ENCODE data around the gene GRIA1. TPM values are rescaled to one million over a fixed set of nuclear protein-coding genes. Genes with fewer than 3 reads are reported as not detected.
"Not testable (repeated sequence)": the region's sequence is repeated elsewhere in the genome, so short reads cannot be mapped to it uniquely, and the experiment has no call there.

Gene GRIA1
- polyA plus RNA-seq, 4 donors, result 0.03 to 0.04 TPM; not detected in 2

DNA sequence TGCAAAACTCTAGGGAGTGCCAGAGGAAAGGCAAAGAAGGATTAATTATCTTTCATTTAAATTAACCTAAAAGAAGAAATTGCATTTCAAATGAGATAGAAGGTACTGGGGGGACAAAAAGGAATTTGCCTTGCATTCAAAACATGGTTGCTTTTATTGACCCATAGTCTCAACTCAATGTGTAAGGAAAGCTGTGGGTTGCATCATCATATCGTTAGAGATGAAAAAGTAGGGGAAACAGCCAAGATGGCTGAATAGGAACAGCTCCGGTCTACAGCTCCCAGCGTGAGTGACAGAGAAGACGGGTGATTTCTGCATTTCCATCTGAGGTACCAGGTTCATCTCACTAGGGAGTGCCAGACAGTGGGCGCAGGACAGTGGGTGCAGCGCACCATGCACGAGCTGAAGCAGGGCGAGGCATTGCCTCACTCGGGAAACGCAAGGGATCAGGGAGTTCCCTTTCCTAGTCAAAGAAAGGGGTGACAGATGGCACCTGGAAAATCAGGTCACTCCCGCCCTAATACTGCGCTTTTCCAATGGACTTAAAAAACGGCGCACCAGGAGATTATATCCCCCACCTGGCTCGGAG, 232.6 kb downstream of the GRIA1 start:
- 81 to 88% (median 83%) methylated on average over 8 to 15 of the region's 15 CpGs for WGBS, 3 donors
- not testable (repeated sequence) for H3K9me3 ChIP-seq (ENCODE audit: control insufficient read depth in 2 of 2, insufficient read depth in 1 of 2, low read depth in 1 of 2, low read length in 1 of 2); DNase-seq; H3K4me1 ChIP-seq (ENCODE audit: control insufficient read depth in 3 of 3, insufficient read depth in 2 of 3, low read depth in 1 of 3, low read length in 2 of 3); H3K27ac ChIP-seq (ENCODE audit: low read depth in 1 of 3, low read length in 2 of 3); H3K4me3 ChIP-seq (ENCODE audit: low read depth in 1 of 3, low read length in 3 of 3); H3K36me3 ChIP-seq (ENCODE audit: control insufficient read depth in 3 of 3, insufficient read depth in 2 of 3, low read depth in 1 of 3, low read length in 3 of 3); FAIRE-seq; H3K27me3 ChIP-seq (ENCODE audit: control insufficient read depth in 3 of 3, insufficient read depth in 3 of 3, low read length in 3 of 3)

DNA sequence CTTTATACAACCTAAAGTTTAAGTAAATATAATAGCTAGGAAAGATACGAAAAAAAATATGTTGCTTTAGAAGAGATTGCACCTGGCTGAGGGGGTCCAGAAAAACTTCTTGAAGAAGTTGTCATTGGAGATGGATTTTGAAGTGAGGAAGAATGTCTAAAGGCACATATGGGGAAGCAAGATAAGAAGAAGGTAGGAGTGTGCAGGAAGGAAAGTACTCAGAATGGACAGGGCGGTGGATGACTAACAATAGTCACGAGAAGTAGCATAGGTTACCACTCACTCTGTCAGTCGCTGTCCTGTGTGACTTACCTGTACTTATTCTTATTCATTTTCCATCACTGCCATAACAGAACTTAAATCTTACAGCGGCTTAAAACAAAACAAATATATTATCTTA, 251.6 kb downstream of the GRIA1 start:
- no peaks in the 10 kb centered on the region for H3K27me3 ChIP-seq (ENCODE audit: control insufficient read depth in 3 of 3, insufficient read depth in 3 of 3, low read length in 3 of 3)
- DNase-seq, result no peak
- no peak overlapping the region for H3K4me3 ChIP-seq (ENCODE audit: low read depth in 1 of 3, low read length in 3 of 3)
- no peak for FAIRE-seq
- 63 to 66% (median 65%) methylated on average over 5 of the region's 5 CpGs for WGBS, 3 donors
- no peaks in the 10 kb centered on the region for H3K9me3 ChIP-seq (ENCODE audit: control insufficient read depth in 2 of 2, insufficient read depth in 1 of 2, low read depth in 1 of 2, low read length in 1 of 2)
- no peak overlapping the region for H3K27ac ChIP-seq (ENCODE audit: low read depth in 1 of 3, low read length in 2 of 3)
- no peaks in the 10 kb centered on the region for H3K4me1 ChIP-seq (ENCODE audit: control insufficient read depth in 3 of 3, insufficient read depth in 2 of 3, low read depth in 1 of 3, low read length in 2 of 3)
- no peaks in the 10 kb centered on the region for H3K36me3 ChIP-seq (ENCODE audit: control insufficient read depth in 3 of 3, insufficient read depth in 2 of 3, low read depth in 1 of 3, low read length in 3 of 3)

GRCh38 chr5:153744751-153745150, 254.3 kb downstream of the GRIA1 start:
- no peaks in the 10 kb centered on the region for H3K36me3 ChIP-seq (ENCODE audit: control insufficient read depth in 3 of 3, insufficient read depth in 2 of 3, low read depth in 1 of 3, low read length in 3 of 3)
- H3K9me3 ChIP-seq (ENCODE audit: control insufficient read depth in 2 of 2, insufficient read depth in 1 of 2, low read depth in 1 of 2, low read length in 1 of 2), result no peaks in the 10 kb centered on the region
- no peak for DNase-seq
- H3K4me1 ChIP-seq (ENCODE audit: control insufficient read depth in 3 of 3, insufficient read depth in 2 of 3, low read depth in 1 of 3, low read length in 2 of 3), result no peaks in the 10 kb centered on the region
- no peak for FAIRE-seq
- no peaks in the 10 kb centered on the region for H3K27me3 ChIP-seq (ENCODE audit: control insufficient read depth in 3 of 3, insufficient read depth in 3 of 3, low read length in 3 of 3)
- H3K4me3 ChIP-seq (ENCODE audit: low read depth in 1 of 3, low read length in 3 of 3), result no peak overlapping the region
- WGBS, 3 donors, result 64 to 91% (median 84%) methylated on average over 2 of the region's 2 CpGs
- H3K27ac ChIP-seq (ENCODE audit: low read depth in 1 of 3, low read length in 2 of 3), result no peak overlapping the region

DNA sequence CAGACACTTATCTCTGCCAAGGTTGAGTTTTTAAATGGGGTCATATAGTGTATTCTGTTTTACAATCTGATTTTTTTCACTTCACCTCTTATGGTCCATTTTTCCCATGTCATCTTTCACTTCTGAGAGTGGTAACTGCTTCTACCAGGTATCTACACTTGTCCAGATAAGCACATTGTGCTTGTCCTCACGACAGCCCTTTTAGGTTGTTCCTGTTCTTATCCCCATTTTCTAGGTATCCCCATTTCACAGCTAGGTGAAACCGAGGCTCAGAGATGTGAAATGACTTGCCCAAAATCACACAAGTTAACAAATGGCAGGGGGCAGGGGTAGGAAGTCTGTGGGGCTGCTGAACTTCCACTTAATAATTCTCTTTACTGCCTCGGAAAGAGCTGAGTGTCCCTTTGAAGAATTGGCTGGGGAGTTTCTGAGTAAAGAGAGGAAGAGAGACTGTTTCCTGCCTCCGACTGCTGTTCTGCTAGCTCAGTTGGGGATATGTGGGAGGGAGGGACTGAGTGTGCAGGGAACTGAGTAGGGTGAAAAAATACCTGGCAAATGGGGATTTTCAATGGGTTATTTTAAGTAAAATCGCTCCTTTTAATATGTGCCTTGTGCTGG, 255.4 kb downstream of the GRIA1 start:
- WGBS, 3 donors, result 44 to 58% (median 48%) methylated on average over 5 of the region's 5 CpGs
- no peaks in the 10 kb centered on the region for H3K36me3 ChIP-seq (ENCODE audit: control insufficient read depth in 3 of 3, insufficient read depth in 2 of 3, low read depth in 1 of 3, low read length in 3 of 3)
- FAIRE-seq (no peak), DNase-seq (no peak)
- H3K4me3 ChIP-seq (ENCODE audit: low read depth in 1 of 3, low read length in 3 of 3), result no peak overlapping the region
- H3K27ac ChIP-seq (ENCODE audit: low read depth in 1 of 3, low read length in 2 of 3), result no peak overlapping the region
- H3K27me3 ChIP-seq (ENCODE audit: control insufficient read depth in 3 of 3, insufficient read depth in 3 of 3, low read length in 3 of 3), result no peaks in the 10 kb centered on the region
- no peaks in the 10 kb centered on the region for H3K9me3 ChIP-seq (ENCODE audit: control insufficient read depth in 2 of 2, insufficient read depth in 1 of 2, low read depth in 1 of 2, low read length in 1 of 2)
- H3K4me1 ChIP-seq (ENCODE audit: control insufficient read depth in 3 of 3, insufficient read depth in 2 of 3, low read depth in 1 of 3, low read length in 2 of 3), result no peaks in the 10 kb centered on the region

DNA sequence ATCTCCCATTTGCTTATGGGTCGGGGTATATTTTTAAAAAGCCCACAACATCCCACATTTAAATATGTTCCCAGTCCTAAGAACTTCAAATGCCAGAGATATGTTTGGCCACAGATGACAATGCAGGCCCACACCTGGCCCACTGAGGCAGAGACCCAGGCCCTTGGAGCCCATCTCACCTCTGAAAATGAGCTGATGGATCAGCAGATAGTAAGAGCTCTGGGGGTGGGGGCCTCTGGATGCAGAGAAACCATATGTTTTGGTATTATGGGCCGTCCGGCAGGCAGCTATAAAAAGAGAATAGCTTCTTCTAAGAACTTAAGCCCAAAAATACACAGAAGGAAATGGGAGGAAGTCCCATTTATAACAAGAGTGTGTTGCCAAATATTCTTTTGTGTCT, 256.0 kb downstream of the GRIA1 start:
- no peak overlapping the region for H3K4me3 ChIP-seq (ENCODE audit: low read depth in 1 of 3, low read length in 3 of 3)
- 49 to 70% (median 64%) methylated on average over 3 of the region's 3 CpGs for WGBS, 3 donors

GRCh38 chr5:153748823-153749222, 258.4 kb downstream of the GRIA1 start:
- H3K9me3 ChIP-seq (ENCODE audit: control insufficient read depth in 2 of 2, insufficient read depth in 1 of 2, low read depth in 1 of 2, low read length in 1 of 2), result no peaks in the 10 kb centered on the region
- DNase-seq, result no peak
- no peaks in the 10 kb centered on the region for H3K4me1 ChIP-seq (ENCODE audit: control insufficient read depth in 3 of 3, insufficient read depth in 2 of 3, low read depth in 1 of 3, low read length in 2 of 3)
- FAIRE-seq, result no peak
- no peak overlapping the region for H3K4me3 ChIP-seq (ENCODE audit: low read depth in 1 of 3, low read length in 3 of 3)
- 74 to 95% (median 89%) methylated on average over 2 of the region's 2 CpGs for WGBS, 3 donors
- H3K36me3 ChIP-seq (ENCODE audit: control insufficient read depth in 3 of 3, insufficient read depth in 2 of 3, low read depth in 1 of 3, low read length in 3 of 3), result no peaks in the 10 kb centered on the region
- H3K27me3 ChIP-seq (ENCODE audit: control insufficient read depth in 3 of 3, insufficient read depth in 3 of 3, low read length in 3 of 3), result no peaks in the 10 kb centered on the region
- H3K27ac ChIP-seq (ENCODE audit: low read depth in 1 of 3, low read length in 2 of 3), result no peak overlapping the region

More for the DNA sequence above, 256.0 kb downstream of the GRIA1 start:
- FAIRE-seq (no peak), DNase-seq (no peak)
- no peaks in the 10 kb centered on the region for H3K27me3 ChIP-seq (ENCODE audit: control insufficient read depth in 3 of 3, insufficient read depth in 3 of 3, low read length in 3 of 3)
- H3K9me3 ChIP-seq (ENCODE audit: control insufficient read depth in 2 of 2, insufficient read depth in 1 of 2, low read depth in 1 of 2, low read length in 1 of 2), result no peaks in the 10 kb centered on the region
- no peak overlapping the region for H3K27ac ChIP-seq (ENCODE audit: low read depth in 1 of 3, low read length in 2 of 3)
- H3K36me3 ChIP-seq (ENCODE audit: control insufficient read depth in 3 of 3, insufficient read depth in 2 of 3, low read depth in 1 of 3, low read length in 3 of 3), result no peaks in the 10 kb centered on the region
- H3K4me1 ChIP-seq (ENCODE audit: control insufficient read depth in 3 of 3, insufficient read depth in 2 of 3, low read depth in 1 of 3, low read length in 2 of 3), result no peaks in the 10 kb centered on the region

- FAIRE-seq (no peak), DNase-seq (no peak)
- Histone ChIP-seq H3K27me3 (ENCODE audit: control insufficient read depth in 3 of 3, insufficient read depth in 3 of 3, low read length in 3 of 3) (no peaks in the 10 kb centered on the region), H3K4me3 (ENCODE audit: low read depth in 1 of 3, low read length in 3 of 3) (no peak overlapping the region), H3K27ac (ENCODE audit: low read depth in 1 of 3, low read length in 2 of 3) (no peak overlapping the region), H3K36me3 (ENCODE audit: control insufficient read depth in 3 of 3, insufficient read depth in 2 of 3, low read depth in 1 of 3, low read length in 3 of 3) (no peaks in the 10 kb centered on the region), H3K9me3 (ENCODE audit: control insufficient read depth in 2 of 2, insufficient read depth in 1 of 2, low read depth in 1 of 2, low read length in 1 of 2) (no peaks in the 10 kb centered on the region), H3K4me1 (ENCODE audit: control insufficient read depth in 3 of 3, insufficient read depth in 2 of 3, low read depth in 1 of 3, low read length in 2 of 3) (no peaks in the 10 kb centered on the region)
- 39 to 57% (median 52%) methylated on average over 4 of the region's 4 CpGs for WGBS, 3 donors
These were observed 259.5 kb downstream of the GRIA1 start for GRCh38 chr5:153749960-153750359.

DNA sequence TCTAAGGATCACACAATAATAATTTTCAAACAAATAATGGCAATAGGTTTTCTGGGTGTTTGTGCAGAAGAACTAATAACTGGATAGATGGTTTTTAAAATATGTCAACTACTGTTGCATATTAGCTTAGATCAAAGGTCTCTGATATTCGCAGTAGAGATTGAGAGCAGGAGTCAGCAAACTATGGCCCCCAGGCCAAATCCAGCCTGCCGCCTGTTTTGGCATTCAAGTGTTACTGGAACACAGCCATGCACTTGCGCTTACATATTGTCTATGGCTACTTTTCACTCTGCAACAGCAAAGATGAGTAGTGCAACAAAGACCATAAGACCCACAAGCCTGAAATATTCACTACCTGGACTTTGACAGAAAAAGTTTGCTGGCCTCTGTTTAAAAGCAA, 260.8 kb downstream of the GRIA1 start:
- DNase-seq (no peak), FAIRE-seq (no peak)
- 71 to 79% (median 76%) methylated on average over 3 of the region's 3 CpGs for WGBS, 3 donors

DNA sequence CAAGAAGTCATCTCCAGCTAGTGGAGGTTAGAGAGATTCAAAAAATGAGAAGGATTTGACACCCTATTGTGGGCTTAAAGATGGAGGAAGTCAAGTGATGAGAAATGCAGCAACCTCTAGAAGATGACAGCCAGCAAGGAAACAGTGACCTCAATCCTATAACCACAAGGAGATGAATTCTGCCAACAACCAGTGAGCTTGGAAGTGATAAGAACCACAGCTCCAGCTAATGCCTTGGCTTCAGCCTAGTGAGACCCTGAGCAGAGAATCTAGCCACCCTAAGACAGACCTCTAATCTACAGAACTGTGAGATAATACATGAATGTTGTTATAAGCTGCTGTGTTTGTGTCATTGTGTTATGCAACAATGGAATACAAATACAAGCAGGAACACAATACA, 262.4 kb downstream of the GRIA1 start:
- Histone ChIP-seq H3K27me3 (ENCODE audit: control insufficient read depth in 3 of 3, insufficient read depth in 3 of 3, low read length in 3 of 3) (no peaks in the 10 kb centered on the region), H3K4me1 (ENCODE audit: control insufficient read depth in 3 of 3, insufficient read depth in 2 of 3, low read depth in 1 of 3, low read length in 2 of 3) (no peaks in the 10 kb centered on the region), H3K27ac (ENCODE audit: low read depth in 1 of 3, low read length in 2 of 3) (no peak overlapping the region), H3K36me3 (ENCODE audit: control insufficient read depth in 3 of 3, insufficient read depth in 2 of 3, low read depth in 1 of 3, low read length in 3 of 3) (no peaks in the 10 kb centered on the region), H3K4me3 (ENCODE audit: low read depth in 1 of 3, low read length in 3 of 3) (no peak overlapping the region), H3K9me3 (ENCODE audit: control insufficient read depth in 2 of 2, insufficient read depth in 1 of 2, low read depth in 1 of 2, low read length in 1 of 2) (peaks cover 0 to 5% of the 10 kb centered on the region in 2 donors)
- DNase-seq (no peak), FAIRE-seq (no peak)

More for the DNA sequence above, 260.8 kb downstream of the GRIA1 start:
- no peak overlapping the region for H3K27ac ChIP-seq (ENCODE audit: low read depth in 1 of 3, low read length in 2 of 3)
- H3K4me1 ChIP-seq (ENCODE audit: control insufficient read depth in 3 of 3, insufficient read depth in 2 of 3, low read depth in 1 of 3, low read length in 2 of 3), result no peaks in the 10 kb centered on the region
- no peaks in the 10 kb centered on the region for H3K36me3 ChIP-seq (ENCODE audit: control insufficient read depth in 3 of 3, insufficient read depth in 2 of 3, low read depth in 1 of 3, low read length in 3 of 3)
- H3K9me3 ChIP-seq (ENCODE audit: control insufficient read depth in 2 of 2, insufficient read depth in 1 of 2, low read depth in 1 of 2, low read length in 1 of 2), result peaks cover 0 to 5% of the 10 kb centered on the region in 2 donors
- no peak overlapping the region for H3K4me3 ChIP-seq (ENCODE audit: low read depth in 1 of 3, low read length in 3 of 3)
- H3K27me3 ChIP-seq (ENCODE audit: control insufficient read depth in 3 of 3, insufficient read depth in 3 of 3, low read length in 3 of 3), result no peaks in the 10 kb centered on the region

Measured in small intestine (tissue), 7 donors.